ENCODE measurements around the gene CCDC178. TPM values are rescaled to one million over a fixed set of nuclear protein-coding genes. Genes with fewer than 3 reads are reported as not detected.

The CCDC178 gene
- total RNA-seq, 2 donors from 2014 or later = not detected

GRCh38 chr18:33330711-33331110 is 109.8 kb downstream of the CCDC178 start:
- no peak for ATAC-seq
- no peak overlapping the region for H3K27ac Mint-ChIP-seq
- no peaks in the 10 kb centered on the region for H3K4me1 Mint-ChIP-seq
- H3K27me3 Mint-ChIP-seq = no peaks in the 10 kb centered on the region
- H3K9me3 ChIP-seq (ENCODE audit: control insufficient read depth, low read length, poor library complexity, severe bottlenecking) = no peaks in the 10 kb centered on the region
- no peak overlapping the region for H3K4me3 Mint-ChIP-seq
- no peaks in the 10 kb centered on the region for H3K36me3 Mint-ChIP-seq (ENCODE audit: low read depth)
- no peak for DNase-seq

- Mint-ChIP-seq H3K27ac (no peak overlapping the region), H3K4me3 (no peak overlapping the region), H3K36me3 (ENCODE audit: low read depth) (no peaks in the 10 kb centered on the region), H3K4me1 (no peaks in the 10 kb centered on the region), H3K27me3 (no peaks in the 10 kb centered on the region)
- DNase-seq (no peak), ATAC-seq (no peak)
- H3K9me3 ChIP-seq (ENCODE audit: control insufficient read depth, low read length, poor library complexity, severe bottlenecking) = no peaks in the 10 kb centered on the region
These were observed 113.5 kb downstream of the CCDC178 start for GRCh38 chr18:33326975-33327374.

- H3K27me3 Mint-ChIP-seq = no peaks in the 10 kb centered on the region
- ATAC-seq = no peak
- no peak for DNase-seq
- H3K27ac Mint-ChIP-seq = no peak overlapping the region
- no peaks in the 10 kb centered on the region for H3K4me1 Mint-ChIP-seq
- H3K9me3 ChIP-seq (ENCODE audit: control insufficient read depth, low read length, poor library complexity, severe bottlenecking) = no peaks in the 10 kb centered on the region
- H3K4me3 Mint-ChIP-seq = no peak overlapping the region
- no peaks in the 10 kb centered on the region for H3K36me3 Mint-ChIP-seq (ENCODE audit: low read depth)
These were observed 122.9 kb downstream of the CCDC178 start for GRCh38 chr18:33317640-33318039.

- Mint-ChIP-seq H3K27ac (no peak overlapping the region), H3K36me3 (ENCODE audit: low read depth) (no peaks in the 10 kb centered on the region), H3K27me3 (no peaks in the 10 kb centered on the region), H3K4me1 (no peaks in the 10 kb centered on the region), H3K4me3 (no peak overlapping the region)
- no peak for DNase-seq
- H3K9me3 ChIP-seq (ENCODE audit: control insufficient read depth, low read length, poor library complexity, severe bottlenecking) = no peaks in the 10 kb centered on the region
- ATAC-seq = no peak
These were observed 124.4 kb downstream of the CCDC178 start for GRCh38 chr18:33316146-33316587.

- H3K27ac Mint-ChIP-seq = no peak overlapping the region
- H3K36me3 Mint-ChIP-seq (ENCODE audit: low read depth) = no peaks in the 10 kb centered on the region
- H3K4me3 Mint-ChIP-seq = no peak overlapping the region
- peaks cover 2% of the 10 kb centered on the region for H3K9me3 ChIP-seq (ENCODE audit: control insufficient read depth, low read length, poor library complexity, severe bottlenecking)
- no peak for DNase-seq
- no peaks in the 10 kb centered on the region for H3K27me3 Mint-ChIP-seq
- H3K4me1 Mint-ChIP-seq = no peaks in the 10 kb centered on the region
- no peak for ATAC-seq
These were observed 133.0 kb downstream of the CCDC178 start for GRCh38 chr18:33307520-33307919.

- DNase-seq = no peak
These were observed 136.2 kb downstream of the CCDC178 start for GRCh38 chr18:33304277-33304676.

GRCh38 chr18:33291539-33291938 is 149.0 kb downstream of the CCDC178 start:
- H3K4me1 Mint-ChIP-seq = no peaks in the 10 kb centered on the region
- ATAC-seq = no peak
- no peak for DNase-seq
- no peaks in the 10 kb centered on the region for H3K36me3 Mint-ChIP-seq (ENCODE audit: low read depth)
- H3K9me3 ChIP-seq (ENCODE audit: control insufficient read depth, low read length, poor library complexity, severe bottlenecking) = peaks cover 3% of the 10 kb centered on the region
- no peak overlapping the region for H3K27ac Mint-ChIP-seq
- H3K4me3 Mint-ChIP-seq = no peak overlapping the region
- no peaks in the 10 kb centered on the region for H3K27me3 Mint-ChIP-seq

More at GRCh38 chr18:33304277-33304676, 136.2 kb downstream of the CCDC178 start:
- H3K9me3 ChIP-seq (ENCODE audit: control insufficient read depth, low read length, poor library complexity, severe bottlenecking) = peaks cover 2% of the 10 kb centered on the region
- no peak overlapping the region for H3K27ac Mint-ChIP-seq
- no peak for ATAC-seq
- H3K36me3 Mint-ChIP-seq (ENCODE audit: low read depth) = no peaks in the 10 kb centered on the region
- H3K27me3 Mint-ChIP-seq = no peaks in the 10 kb centered on the region
- no peak overlapping the region for H3K4me3 Mint-ChIP-seq
- H3K4me1 Mint-ChIP-seq = no peaks in the 10 kb centered on the region

- DNase-seq (no peak), ATAC-seq (no peak)
- no peak overlapping the region for H3K27ac Mint-ChIP-seq
- H3K4me3 Mint-ChIP-seq = no peak overlapping the region
- H3K27me3 Mint-ChIP-seq = no peaks in the 10 kb centered on the region
- no peaks in the 10 kb centered on the region for H3K4me1 Mint-ChIP-seq
- H3K9me3 ChIP-seq (ENCODE audit: control insufficient read depth, low read length, poor library complexity, severe bottlenecking) = no peaks in the 10 kb centered on the region
- no peaks in the 10 kb centered on the region for H3K36me3 Mint-ChIP-seq (ENCODE audit: low read depth)
These were observed 152.3 kb downstream of the CCDC178 start for GRCh38 chr18:33288082-33288716.

GRCh38 chr18:33282709-33283333 is 157.7 kb downstream of the CCDC178 start:
- ATAC-seq (no peak), DNase-seq (no peak)
- H3K27me3 Mint-ChIP-seq = no peaks in the 10 kb centered on the region
- H3K27ac Mint-ChIP-seq = no peak overlapping the region
- no peaks in the 10 kb centered on the region for H3K9me3 ChIP-seq (ENCODE audit: control insufficient read depth, low read length, poor library complexity, severe bottlenecking)
- no peaks in the 10 kb centered on the region for H3K36me3 Mint-ChIP-seq (ENCODE audit: low read depth)
- H3K4me1 Mint-ChIP-seq = no peaks in the 10 kb centered on the region
- no peak overlapping the region for H3K4me3 Mint-ChIP-seq

GRCh38 chr18:33282142-33282541 is 158.4 kb downstream of the CCDC178 start:
- H3K9me3 ChIP-seq (ENCODE audit: control insufficient read depth, low read length, poor library complexity, severe bottlenecking) = no peaks in the 10 kb centered on the region
- H3K36me3 Mint-ChIP-seq (ENCODE audit: low read depth) = no peaks in the 10 kb centered on the region
- H3K27me3 Mint-ChIP-seq = no peaks in the 10 kb centered on the region
- no peaks in the 10 kb centered on the region for H3K4me1 Mint-ChIP-seq
- no peak overlapping the region for H3K4me3 Mint-ChIP-seq
- ATAC-seq = no peak
- DNase-seq = no peak
- no peak overlapping the region for H3K27ac Mint-ChIP-seq

- no peak overlapping the region for H3K4me3 Mint-ChIP-seq
- no peak for ATAC-seq
These were observed 163.1 kb downstream of the CCDC178 start for GRCh38 chr18:33277431-33277830.

GRCh38 chr18:33275843-33276242 is 164.7 kb downstream of the CCDC178 start:
- no peak overlapping the region for H3K27ac Mint-ChIP-seq
- no peak for ATAC-seq
- no peak overlapping the region for H3K4me3 Mint-ChIP-seq
- H3K4me1 Mint-ChIP-seq = no peaks in the 10 kb centered on the region
- no peaks in the 10 kb centered on the region for H3K36me3 Mint-ChIP-seq (ENCODE audit: low read depth)
- H3K9me3 ChIP-seq (ENCODE audit: control insufficient read depth, low read length, poor library complexity, severe bottlenecking) = no peaks in the 10 kb centered on the region
- no peaks in the 10 kb centered on the region for H3K27me3 Mint-ChIP-seq
- DNase-seq = no peak

More at GRCh38 chr18:33277431-33277830, 163.1 kb downstream of the CCDC178 start:
- H3K4me1 Mint-ChIP-seq = no peaks in the 10 kb centered on the region
- no peaks in the 10 kb centered on the region for H3K9me3 ChIP-seq (ENCODE audit: control insufficient read depth, low read length, poor library complexity, severe bottlenecking)
- DNase-seq = no peak
- H3K36me3 Mint-ChIP-seq (ENCODE audit: low read depth) = no peaks in the 10 kb centered on the region
- no peak overlapping the region for H3K27ac Mint-ChIP-seq
- H3K27me3 Mint-ChIP-seq = no peaks in the 10 kb centered on the region

GRCh38 chr18:33270297-33270696 is 170.2 kb downstream of the CCDC178 start:
- no peaks in the 10 kb centered on the region for H3K9me3 ChIP-seq (ENCODE audit: control insufficient read depth, low read length, poor library complexity, severe bottlenecking)
- no peaks in the 10 kb centered on the region for H3K36me3 Mint-ChIP-seq (ENCODE audit: low read depth)
- no peaks in the 10 kb centered on the region for H3K4me1 Mint-ChIP-seq
- no peak for ATAC-seq
- no peaks in the 10 kb centered on the region for H3K27me3 Mint-ChIP-seq
- H3K4me3 Mint-ChIP-seq = no peak overlapping the region
- H3K27ac Mint-ChIP-seq = no peak overlapping the region
- DNase-seq = no peak

GRCh38 chr18:33269223-33269622 is 171.3 kb downstream of the CCDC178 start:
- H3K27ac Mint-ChIP-seq = no peak overlapping the region

More at GRCh38 chr18:33269223-33269622, 171.3 kb downstream of the CCDC178 start:
- H3K9me3 ChIP-seq (ENCODE audit: control insufficient read depth, low read length, poor library complexity, severe bottlenecking) = peaks cover 2% of the 10 kb centered on the region
- Mint-ChIP-seq H3K36me3 (ENCODE audit: low read depth) (no peaks in the 10 kb centered on the region), H3K27me3 (no peaks in the 10 kb centered on the region), H3K4me3 (no peak overlapping the region), H3K4me1 (no peaks in the 10 kb centered on the region)
- no peak for DNase-seq
- ATAC-seq = no peak
